Caco-2 (cell line): ENCODE measurements around the gene SCAMP1. TPM values are rescaled to one million over a fixed set of nuclear protein-coding genes. Genes with fewer than 3 reads are reported as not detected.

ENCODE experiments used
- BruUV-seq: library from RNA; stranded (reverse); fragments of 400-500 nt; replicated peaks from 2 replicates; lab custom pipeline; 2021; lab: Mats Ljungman, UMichigan
- CTCF ChIA-PET: fragments of 300-600 bp; sonication (Branson Sonifier 250); formaldehyde crosslinking; loops from one replicate; lab custom pipeline; 2022; ENCODE audit warnings: antibody characterized with exemption; lab: Charles Lee
- POLR2A ChIA-PET: fragments of 300-600 bp; sonication (Branson Sonifier 250); formaldehyde crosslinking; loops from one replicate; lab custom pipeline; 2022; ENCODE audit warnings: antibody characterized with exemption; lab: Charles Lee
- DNase-seq, 2 experiments: peaks; one replicate each; pipeline versions ENCODE4 v3.0.0 to v3.0.0-alpha.2; 2020 to 2022
- H3K27me3 ChIP-seq: replicated peaks from 2 replicates; pipeline ENCODE4 v1.6.0; 2011; ENCODE audit warnings: low read length; ENCODE audit not compliant: control insufficient read depth, insufficient read depth
- H3K36me3 ChIP-seq: 2 replicates; pipeline ENCODE4 v1.5.1; 2011; ENCODE audit warnings: low read length; ENCODE audit not compliant: control insufficient read depth, insufficient read depth
- H3K4me1 ChIP-seq: fragments of 250-450 bp; sonication (Bioruptor Pico); 2 replicates; pipeline ENCODE4 v1.5.1; 2020; ENCODE audit warnings: mild to moderate bottlenecking
- H3K4me3 ChIP-seq: 2 replicates; pipeline ENCODE4 v1.5.1; 2011; ENCODE audit warnings: low read depth, mild to moderate bottlenecking, control low read depth, low read length
- H3K9me3 ChIP-seq: fragments of 250-450 bp; sonication (Bioruptor Pico); 2 replicates; pipeline ENCODE4 v1.5.1; 2020; ENCODE audit warnings: mild to moderate bottlenecking, moderate library complexity
- H3K27ac Mint-ChIP-seq: one replicate; pipeline ENCODE4 v1.8.0; 2022; ENCODE audit warnings: mixed read lengths; ENCODE audit not compliant: unreplicated experiment
- H3K27me3 Mint-ChIP-seq: one replicate; pipeline ENCODE4 v1.8.0; 2022; ENCODE audit warnings: mixed read lengths; ENCODE audit not compliant: insufficient read depth, unreplicated experiment
- H3K36me3 Mint-ChIP-seq: one replicate; pipeline ENCODE4 v1.8.0; 2022; ENCODE audit warnings: mild to moderate bottlenecking, mixed read lengths; ENCODE audit not compliant: insufficient read depth, unreplicated experiment
- H3K4me1 Mint-ChIP-seq: one replicate; pipeline ENCODE4 v1.8.0; 2022; ENCODE audit warnings: low read depth, mixed read lengths; ENCODE audit not compliant: unreplicated experiment
- H3K4me3 Mint-ChIP-seq: one replicate; pipeline ENCODE4 v1.8.0; 2022; ENCODE audit warnings: mild to moderate bottlenecking, moderate library complexity, mixed read lengths; ENCODE audit not compliant: unreplicated experiment
- H3K9me3 Mint-ChIP-seq: one replicate; pipeline ENCODE4 v1.8.0; 2022; ENCODE audit warnings: mixed read lengths; ENCODE audit not compliant: unreplicated experiment
- CTCF ChIP-seq, 2 experiments: fragments of 200-600 bp in 1 of 2; IDR thresholded peaks; 1 replicate in 1 of 2; 2 replicates in 1 of 2; pipeline versions ENCODE4 v1.5.1 to v1.8.0; 2011 to 2022; ENCODE audit warnings: antibody characterized with exemption in 1 of 2, control low read depth in 1 of 2, inconsistent platforms in 1 of 2, low read depth in 1 of 2, low read length in 1 of 2, mild to moderate bottlenecking in 1 of 2, moderate library complexity in 1 of 2; ENCODE audit not compliant: insufficient read depth in 1 of 2, severe bottlenecking in 1 of 2, unreplicated experiment in 1 of 2
- intact Hi-C: fragments of 100-400 bp; cut with micrococcal nuclease; formaldehyde crosslinking; loops from one replicate; pipeline ENCODE4 v1.10.0; 2022; ENCODE audit not compliant: unreplicated experiment
- total RNA-seq: library from RNA; stranded (reverse); gene quantifications from 2 replicates; pipeline ENCODE4 v1.2.3, GENCODE V29; 2022

SCAMP1 gene
- total RNA-seq, 1 experiment from 2014 or later: 21.3 TPM

- peaks cover 2% of the 10 kb centered on the region; the same call in 1 of the 2 replicates for H3K36me3 ChIP-seq
- no peaks in the 10 kb centered on the region for H3K9me3 ChIP-seq
- CTCF ChIA-PET: interaction anchor here (1.5 kb wide), 1 partner anchor 9 kb away, joined by 4 read pairs; no protein-coding TSS in a partner anchor
- BruUV-seq: no TSS peak
- no peaks in the 10 kb centered on the region for H3K27me3 ChIP-seq
- Mint-ChIP-seq H3K27ac (no peak overlapping the region), H3K9me3 (no peaks in the 10 kb centered on the region), H3K4me3 (no peak overlapping the region), H3K27me3 (no peaks in the 10 kb centered on the region), H3K4me1 (no peaks in the 10 kb centered on the region), H3K36me3 (peaks cover 12% of the 10 kb centered on the region)
- H3K4me1 ChIP-seq: no peaks in the 10 kb centered on the region
- POLR2A ChIA-PET: interaction anchor here (0.6 kb wide), 1 partner anchor 166 kb away, joined by 6 read pairs; no protein-coding TSS in a partner anchor
- H3K4me3 ChIP-seq: no peak overlapping the region
- intact Hi-C loops: no loop called here
- DNase-seq: no peak
- no peak for TF ChIP-seq CTCF (IDR thresholded peaks at IDR 0.05; ENCODE audit: insufficient read depth in 1 of 2, low read depth in 1 of 2, low read length in 1 of 2, severe bottlenecking in 1 of 2, unreplicated experiment in 1 of 2)
Measured at GRCh38 chr5:78527054-78527859, 166.8 kb downstream of the SCAMP1 start.

- TF ChIP-seq CTCF (IDR thresholded peaks at IDR 0.05; ENCODE audit: insufficient read depth in 1 of 2, low read depth in 1 of 2, low read length in 1 of 2, severe bottlenecking in 1 of 2, unreplicated experiment in 1 of 2): no peak
- BruUV-seq: no TSS peak
- Histone ChIP-seq H3K9me3 (no peaks in the 10 kb centered on the region), H3K27me3 (no peaks in the 10 kb centered on the region), H3K36me3 (peaks cover 2% of the 10 kb centered on the region; the same call in 1 of the 2 replicates), H3K4me1 (no peaks in the 10 kb centered on the region), H3K4me3 (no peak overlapping the region)
- no peaks in the 10 kb centered on the region for H3K9me3 Mint-ChIP-seq
- no peak overlapping the region for H3K4me3 Mint-ChIP-seq
- H3K36me3 Mint-ChIP-seq: peaks cover 18% of the 10 kb centered on the region
- H3K27me3 Mint-ChIP-seq: no peaks in the 10 kb centered on the region
- H3K4me1 Mint-ChIP-seq: no peaks in the 10 kb centered on the region
- intact Hi-C loops: no loop called here
- POLR2A ChIA-PET: no interaction called here
- H3K27ac Mint-ChIP-seq: no peak overlapping the region
- CTCF ChIA-PET: interaction anchor here (1.5 kb wide), 1 partner anchor 9 kb away, joined by 4 read pairs; no protein-coding TSS in a partner anchor
- DNase-seq: no peak
Measured at GRCh38 chr5:78527925-78528324, 167.5 kb downstream of the SCAMP1 start.

Other genes with a start within 250 kb of the SCAMP1 start
- gene AP3B1, start 65.9 kb upstream of the SCAMP1 start, total RNA-seq: 52.7 and 53.1 TPM in 2 replicates